ENCODE results near the gene RBM4B.
"Not testable (repeated sequence)": the region's sequence is repeated elsewhere in the genome, so short reads cannot be mapped to it uniquely, and the experiment has no call there.

The RBM4B gene

DNA sequence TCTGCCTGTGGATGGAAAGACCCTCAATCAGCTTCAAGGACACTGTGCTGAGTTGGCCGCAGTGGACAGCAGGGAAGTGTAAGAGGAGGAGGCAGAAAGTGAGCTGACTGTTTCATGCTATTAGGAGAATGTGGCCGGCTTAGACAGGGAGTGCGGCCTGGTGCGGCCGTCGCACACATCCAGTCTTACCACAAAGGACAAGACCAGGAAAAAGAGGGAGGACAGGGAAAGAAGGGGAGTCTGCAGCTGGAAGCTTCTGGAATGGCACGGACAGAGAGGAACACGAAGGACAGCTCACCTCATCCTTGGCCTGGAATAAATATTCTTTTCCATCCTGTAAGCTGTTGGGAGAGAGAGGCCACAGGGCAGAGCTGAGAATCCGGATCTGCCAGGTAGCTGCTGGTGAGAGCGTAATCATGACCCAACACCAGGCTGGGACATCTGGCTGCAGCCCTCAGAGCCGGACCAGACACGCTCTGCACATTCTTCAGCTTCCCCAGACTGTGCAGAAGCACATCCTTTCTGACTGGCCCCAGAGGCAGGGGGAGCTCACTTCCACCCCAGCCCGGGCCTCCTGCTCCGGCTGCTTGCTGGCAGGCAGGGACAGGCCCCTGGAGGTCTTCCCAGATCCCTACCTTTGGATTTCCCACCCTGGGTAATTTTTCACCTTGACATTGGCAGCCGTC lies 8.6 kb upstream of the RBM4B start:
- no peak for DNase-seq

DNA sequence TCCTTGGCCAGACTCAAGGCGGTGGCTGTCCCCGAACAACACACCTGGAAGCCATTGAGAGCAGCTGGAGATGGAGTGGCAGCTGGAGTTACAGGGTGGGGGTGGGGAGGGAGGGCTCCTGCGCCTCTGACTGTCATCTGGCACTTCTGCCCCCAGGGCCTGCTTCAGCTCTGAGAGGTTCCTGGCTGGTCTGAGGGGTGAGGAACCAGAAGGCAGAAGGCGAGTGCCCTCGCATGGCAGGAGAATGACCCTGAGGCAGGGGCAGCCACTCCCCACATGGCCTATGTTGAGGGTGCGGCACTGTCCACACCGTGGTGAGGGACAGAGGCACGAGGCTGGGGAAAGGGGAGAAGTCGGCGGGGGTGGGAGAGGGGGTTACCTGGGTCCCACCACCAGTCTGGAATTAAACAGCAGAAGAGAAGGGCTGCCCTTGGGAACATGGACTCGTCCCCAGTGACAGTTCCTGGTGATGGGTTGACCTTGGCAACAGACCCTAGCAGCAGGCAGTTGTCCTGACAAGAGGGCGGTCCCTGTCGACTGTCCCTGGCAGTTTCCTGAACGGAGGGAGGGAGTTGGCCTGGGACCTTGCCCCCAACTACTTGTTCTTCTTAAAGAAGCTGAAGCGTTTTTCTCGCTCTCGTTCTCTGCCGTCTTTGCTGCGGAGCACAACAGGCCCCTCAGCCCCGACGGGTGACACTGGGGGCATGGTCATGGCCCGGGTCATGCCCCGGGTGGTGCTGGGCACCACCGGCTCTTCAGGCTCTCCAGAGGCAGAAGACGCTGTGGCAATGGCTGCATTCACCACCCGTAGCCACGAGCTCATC lies 7.8 kb upstream of the RBM4B start:
- no peak for DNase-seq

DNA sequence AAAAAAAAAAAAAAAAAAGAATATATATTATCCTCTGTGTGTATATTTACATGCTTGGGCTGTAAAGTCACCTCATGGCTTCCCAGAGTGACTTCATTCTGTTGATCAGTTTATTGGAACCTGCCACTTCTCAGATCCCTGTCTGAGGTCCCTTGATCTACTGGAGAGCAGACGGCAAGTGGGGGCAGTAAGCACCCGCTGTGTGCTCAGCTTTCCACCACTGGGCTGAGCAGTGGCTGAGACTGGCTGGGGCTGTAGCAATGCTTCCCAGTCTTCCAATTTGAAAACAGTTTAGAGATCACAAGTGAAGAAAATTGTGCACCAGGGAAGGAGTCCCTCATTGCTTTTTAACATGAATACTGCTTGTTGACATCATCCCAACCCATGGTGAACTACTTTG lies 6.9 kb upstream of the RBM4B start:
- no peak for DNase-seq

DNA sequence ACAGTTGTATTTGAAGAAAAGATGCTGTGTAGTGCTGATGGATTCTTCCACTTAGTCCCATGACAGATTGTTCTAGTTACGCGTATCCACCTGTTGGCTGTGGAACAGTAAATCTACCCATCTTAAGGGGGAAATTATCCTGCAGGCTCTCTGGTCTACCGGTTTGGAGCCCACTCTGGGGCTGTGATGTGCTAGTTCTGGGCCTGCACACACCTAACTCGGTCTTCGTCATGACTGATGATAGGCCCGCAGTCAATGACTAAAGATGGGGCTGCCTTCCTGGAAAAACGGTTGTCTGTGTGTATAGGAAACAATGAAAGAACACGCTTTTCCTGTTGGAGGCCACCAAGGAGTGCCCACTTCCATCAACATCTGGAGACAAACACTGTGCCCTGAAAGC lies 6.2 kb upstream of the RBM4B start:
- no peak for DNase-seq

DNA sequence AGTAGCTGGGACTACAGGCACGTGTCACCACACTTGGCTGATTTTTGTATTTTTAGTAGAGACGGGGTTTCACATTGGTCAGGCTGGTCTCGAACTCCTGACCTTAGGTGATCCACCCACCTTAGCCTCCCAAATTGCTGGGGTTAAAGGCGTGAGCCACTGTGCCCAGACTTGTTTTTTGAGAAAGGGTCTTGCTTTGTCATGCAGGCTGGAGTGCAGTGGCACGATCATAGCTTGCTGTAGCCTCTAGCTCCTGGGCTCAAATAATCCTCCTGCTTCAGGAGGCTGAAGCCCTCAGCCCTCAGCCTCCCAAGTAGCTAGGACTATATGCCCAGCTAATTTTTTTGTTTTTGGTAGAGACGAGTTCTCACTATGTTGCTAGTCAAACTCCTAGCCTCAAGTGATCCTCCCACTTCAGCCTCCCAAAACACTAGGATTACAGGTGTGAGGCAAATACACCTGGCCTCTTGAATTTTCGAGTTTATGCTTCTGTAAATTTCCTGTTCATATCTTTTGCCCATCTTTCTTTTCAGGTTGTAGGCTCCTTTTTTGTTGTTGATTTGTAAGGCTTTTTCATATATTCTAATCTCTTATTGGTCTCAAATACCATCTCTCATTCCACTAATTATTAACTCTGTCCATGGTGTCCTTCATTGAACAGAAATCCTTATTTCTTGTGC lies 3.4 kb upstream of the RBM4B start:
- no peak for DNase-seq

DNA sequence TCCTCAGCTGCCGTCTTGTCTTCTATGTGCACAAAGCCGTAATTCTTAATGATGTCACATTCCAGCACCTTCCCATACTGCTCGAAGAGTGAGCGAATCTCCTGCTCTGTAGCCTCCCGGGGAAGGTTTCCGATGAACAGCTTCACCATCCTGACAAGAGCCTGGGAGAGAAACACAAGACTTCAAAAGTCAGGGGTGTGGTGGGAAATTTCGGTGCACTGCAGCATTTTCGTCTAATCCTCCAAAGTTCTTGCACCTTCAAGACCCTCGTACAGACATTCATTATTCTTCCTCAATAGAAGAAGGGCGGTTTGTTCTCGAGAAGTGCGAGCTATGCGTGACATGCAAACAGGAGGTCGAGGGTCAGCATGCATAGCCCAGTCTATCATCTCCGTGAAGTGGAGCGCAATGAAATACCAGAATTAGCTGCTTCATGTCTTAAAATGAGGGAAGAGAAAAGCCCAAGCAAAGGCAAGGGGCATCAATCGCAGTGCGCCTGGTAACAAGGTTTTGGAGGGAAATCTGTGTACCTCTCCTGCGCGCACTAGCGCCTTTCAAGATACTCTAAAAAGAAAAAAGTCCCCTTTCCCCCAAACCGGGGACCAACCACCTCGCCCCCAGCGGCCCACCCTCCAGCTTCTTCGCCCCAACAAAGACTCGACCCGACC lies 622 bp downstream of the RBM4B start:
- no peak for DNase-seq

DNA sequence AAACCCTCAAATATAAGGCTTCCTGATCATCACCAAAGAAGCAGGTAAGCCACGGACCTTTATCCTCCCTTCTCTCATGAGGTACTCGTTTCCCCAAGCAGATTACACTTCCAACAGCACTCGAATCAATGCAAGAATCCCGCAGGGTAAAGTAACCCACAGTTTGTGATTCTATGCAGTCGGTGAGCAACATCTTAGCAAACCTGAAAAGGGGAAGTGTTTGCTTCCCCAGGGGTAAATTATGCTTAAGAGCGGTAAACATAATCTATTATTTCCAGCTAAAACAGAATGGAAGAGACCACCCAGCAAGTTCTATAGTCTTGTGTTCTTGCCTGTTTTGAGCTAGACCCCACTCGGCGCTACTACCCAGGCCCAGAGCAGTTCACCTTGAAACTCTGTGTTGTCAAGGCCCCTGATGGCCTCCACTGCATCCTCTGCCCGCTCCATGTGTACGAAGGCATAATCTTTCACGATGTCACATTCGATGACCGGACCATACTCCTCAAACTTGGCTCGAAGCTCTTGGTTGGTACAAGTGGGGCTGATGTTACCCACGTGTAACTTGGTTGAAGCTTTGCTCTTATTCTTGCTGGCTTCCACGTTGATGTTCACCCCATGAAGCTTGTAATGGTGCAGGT lies 1.3 kb downstream of the RBM4B start:
- no peak for DNase-seq

DNA sequence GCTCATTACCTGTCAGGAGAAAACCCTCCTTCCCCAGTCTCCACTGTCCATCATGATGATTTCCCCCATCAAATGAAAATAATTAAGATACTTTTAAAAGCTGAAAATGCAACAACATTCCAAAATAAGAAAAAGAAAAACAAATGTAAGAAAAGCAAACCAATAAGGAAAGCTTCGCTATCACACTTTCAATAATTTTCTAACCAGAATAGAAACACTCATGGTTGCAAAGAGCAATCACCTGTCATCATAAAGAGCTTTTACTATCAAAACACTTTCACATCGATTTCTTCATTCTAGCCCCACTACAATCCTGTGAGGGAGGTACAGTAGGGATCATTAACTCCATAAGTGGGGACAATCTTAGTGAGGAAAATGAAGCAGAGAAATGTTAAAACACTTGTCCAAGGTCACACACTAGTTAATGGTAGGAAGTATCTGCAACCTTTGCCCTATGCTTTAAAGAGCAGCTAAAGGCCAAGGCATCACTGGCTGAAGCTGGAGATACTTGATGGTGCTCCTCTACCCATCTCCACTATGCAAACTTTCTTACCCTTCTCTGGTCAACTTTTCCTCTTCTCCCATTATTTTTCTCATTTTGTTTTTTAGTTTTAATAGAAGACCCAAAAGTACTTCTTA lies 2.6 kb downstream of the RBM4B start:
- no peak for DNase-seq

DNA sequence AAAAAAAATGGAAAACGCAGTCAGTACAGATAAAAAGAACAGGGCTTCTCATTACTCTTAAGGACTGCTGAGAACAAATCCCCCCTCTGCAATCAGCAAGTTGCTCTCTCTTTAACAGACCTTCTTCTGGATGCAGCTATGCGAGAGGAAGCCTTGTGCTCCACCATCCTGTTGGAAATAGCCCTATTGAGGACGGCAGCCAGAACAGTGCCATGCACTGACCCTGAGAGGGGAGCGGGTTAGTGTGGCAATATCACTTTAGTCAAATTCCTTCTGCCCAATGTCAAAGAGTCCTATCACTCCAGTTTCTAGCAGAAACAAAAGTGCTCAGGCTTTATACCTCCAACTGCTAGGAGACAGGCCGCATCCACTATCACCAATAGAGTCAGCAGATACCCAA lies 6.9 kb downstream of the RBM4B start:
- DNase-seq, result no peak

DNA sequence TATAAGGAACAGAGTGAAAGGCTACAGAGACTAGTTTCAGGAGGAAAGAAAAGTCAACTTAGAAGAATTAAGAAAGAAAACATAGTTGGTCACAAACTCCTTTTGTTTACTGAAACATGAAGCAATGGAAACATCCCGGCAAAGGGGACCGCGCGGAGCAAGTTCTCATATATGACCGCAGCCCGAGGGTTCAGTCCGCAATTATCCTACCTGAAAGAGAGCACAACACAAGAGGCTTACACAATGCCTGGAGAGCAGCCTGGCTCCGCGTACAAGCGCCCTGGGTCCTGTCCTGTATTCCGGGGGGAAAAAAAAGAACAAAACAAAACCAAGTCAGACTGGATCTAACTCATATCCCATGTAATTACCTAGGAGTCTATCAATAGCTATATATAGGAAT lies 12.3 kb downstream of the RBM4B start:
- DNase-seq, result no peak

DNA sequence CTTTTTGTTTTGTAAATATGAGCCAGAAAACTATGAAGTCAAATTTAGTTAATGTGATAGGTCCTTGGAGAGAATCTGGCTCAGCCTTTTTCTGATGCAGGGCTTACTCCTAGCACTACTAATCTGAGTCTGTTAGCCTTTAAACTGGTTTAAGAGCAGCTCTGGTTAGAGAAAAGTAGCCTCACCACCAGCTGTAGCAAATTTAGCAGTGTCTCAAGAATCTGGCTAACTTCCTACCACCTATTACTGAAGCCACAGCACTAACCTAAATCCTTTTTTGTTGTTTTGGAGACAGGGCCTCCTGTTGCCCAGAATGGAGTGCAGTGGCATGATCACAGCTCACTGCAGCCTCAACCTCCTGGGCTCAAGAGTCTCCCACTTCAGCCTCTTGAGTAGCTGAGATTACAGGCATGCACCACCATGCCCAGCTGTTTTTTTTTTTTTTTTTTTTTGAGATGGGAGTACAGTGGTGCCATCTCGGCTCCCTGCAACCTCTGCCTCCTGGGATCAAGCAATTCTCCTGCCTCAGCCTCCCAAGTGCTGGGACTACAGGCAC lies 13.9 kb downstream of the RBM4B start:
- DNase-seq, result no peak

DNA sequence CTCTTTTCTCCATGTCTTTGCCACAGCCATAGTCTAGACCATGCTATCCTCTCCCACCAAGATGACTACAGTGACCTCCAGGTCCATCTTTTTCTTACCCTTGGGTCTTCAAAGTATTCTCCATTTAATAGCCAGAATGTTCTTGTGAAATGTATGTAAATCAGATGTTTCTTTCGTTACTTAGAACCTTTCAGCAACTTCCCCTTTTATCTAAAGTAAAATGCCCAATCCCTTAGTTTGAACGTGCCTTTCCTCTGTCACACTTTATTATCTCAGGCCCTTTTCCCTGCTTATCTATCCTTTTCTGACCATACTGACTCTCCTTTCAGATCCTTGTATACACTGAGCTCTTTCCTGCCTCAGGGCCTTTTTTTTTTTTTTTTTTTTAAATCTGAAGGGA lies 17.9 kb downstream of the RBM4B start:
- no peak for DNase-seq

DNA sequence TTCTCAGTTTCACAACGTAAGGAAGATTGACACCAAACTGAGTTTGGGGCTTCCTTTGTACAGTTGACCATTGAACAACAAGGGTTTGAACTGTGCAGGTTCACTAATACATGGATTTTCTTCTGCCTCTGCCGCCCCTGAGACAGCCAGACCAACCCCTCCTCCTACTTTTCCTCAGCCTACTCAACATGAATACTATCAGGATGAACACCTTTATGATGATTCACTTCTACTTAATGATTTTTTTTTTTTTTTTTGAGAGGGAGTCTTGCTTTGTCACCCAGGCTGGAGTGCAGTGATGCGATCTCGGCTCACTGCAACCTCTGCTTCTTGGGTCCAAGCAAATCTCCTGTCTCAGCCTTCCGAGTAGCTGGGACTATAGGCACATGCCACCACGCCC lies 24.6 kb downstream of the RBM4B start:
- no peak for DNase-seq

DNA sequence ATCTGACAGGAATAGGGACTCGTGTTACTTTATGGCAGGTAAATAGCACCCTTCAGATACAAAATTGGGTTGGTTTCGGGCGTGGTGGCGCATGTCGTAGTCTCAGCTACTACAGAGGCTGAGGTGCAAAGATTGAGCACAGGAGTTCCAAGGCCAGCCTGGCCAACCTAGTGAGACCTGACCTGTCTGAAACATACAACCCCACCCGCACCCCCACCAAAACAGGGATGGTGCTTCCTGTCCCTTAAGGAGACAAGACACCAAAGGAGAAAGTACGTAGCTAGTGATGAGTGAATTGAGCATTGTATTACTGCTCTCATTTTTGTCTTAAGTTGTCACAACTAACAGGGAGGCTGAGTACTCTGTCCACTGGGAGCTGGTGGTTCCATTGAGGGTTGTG lies 25.0 kb downstream of the RBM4B start:
- DNase-seq, result no peak

DNA sequence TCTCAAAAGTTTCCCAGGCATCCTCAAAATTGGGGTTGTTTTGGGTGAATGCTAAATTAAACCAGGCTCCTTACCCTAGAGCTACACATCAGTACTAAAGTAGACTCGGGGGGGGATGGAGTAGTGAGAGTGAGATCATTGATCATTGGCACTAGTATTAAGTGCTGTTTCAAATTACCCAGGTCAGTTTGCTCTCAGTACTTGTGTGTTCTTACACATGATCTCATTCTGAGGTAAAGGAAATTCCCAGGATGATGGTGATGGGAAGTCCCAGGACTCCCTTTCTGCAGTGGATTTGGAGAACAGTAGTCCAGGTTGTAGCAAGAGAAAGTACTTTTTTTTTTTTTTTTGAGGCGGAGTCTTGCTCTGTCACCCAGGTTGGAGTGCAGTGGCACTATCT lies 26.7 kb downstream of the RBM4B start:
- DNase-seq, result no peak

DNA sequence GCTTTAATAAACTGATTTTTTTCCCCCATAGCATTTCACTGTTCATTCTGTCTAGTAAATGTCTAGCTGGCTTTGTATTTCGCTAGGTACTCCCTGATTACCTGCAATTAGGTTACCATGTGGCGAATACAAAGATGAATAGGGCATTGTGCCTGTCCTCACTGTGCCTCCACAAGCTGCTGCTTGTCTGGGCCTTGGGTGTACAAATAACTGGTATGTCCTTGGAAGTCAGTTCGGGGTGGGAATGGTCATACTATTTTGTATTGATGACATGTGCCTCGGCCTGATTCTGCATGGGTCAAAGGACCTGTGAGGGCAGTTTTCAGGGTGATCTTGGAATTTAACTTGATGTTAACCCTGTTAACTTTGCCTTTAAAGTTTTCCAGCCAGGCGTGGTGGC lies 27.8 kb downstream of the RBM4B start:
- DNase-seq, result no peak

DNA sequence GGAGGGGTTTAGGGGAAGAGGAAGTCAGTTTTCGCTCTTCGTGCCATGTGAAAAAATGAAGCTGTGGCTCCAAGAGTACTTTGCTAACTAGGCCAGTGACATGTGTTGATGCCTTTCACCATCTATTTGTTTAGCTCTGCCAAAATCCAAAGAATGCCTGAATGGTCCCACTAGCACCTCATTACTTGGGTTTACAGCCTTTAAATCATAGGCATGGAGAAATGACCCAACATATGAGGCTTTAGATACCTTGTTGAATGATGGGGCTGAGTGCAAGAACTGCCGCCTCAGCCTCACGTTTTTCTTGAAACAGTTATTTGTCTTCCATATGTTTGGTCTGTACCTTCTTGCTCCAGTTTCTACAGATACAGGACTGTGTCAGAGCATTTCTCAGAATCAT lies 30.9 kb downstream of the RBM4B start:
- no peak for DNase-seq

DNA sequence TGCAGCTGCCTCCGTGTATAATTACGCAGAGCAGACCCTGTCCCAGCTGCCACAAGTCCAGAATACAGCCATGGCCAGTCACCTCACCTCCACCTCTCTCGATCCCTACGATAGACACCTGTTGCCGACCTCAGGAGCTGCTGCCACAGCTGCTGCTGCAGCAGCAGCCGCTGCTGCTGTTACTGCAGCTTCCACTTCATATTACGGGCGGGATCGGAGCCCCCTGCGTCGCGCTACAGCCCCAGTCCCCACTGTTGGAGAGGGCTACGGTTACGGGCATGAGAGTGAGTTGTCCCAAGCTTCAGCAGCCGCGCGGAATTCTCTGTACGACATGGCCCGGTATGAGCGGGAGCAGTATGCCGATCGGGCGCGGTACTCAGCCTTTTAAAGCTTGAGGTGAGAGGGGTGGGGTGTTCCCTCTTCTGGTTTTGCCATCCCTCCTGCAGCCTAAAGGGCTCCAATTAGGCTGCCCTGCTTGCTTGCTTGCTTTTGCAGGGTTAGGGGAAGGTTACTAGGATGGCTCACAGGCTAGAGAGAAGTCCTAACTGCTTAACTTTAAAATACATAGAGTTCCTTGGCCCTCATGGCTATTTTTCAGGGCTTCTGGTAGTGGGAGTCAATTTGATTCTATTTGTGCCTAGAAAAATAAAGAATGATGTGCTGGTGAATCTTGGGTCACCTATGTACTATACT lies 33.8 kb downstream of the RBM4B start:
- no peak for DNase-seq

DNA sequence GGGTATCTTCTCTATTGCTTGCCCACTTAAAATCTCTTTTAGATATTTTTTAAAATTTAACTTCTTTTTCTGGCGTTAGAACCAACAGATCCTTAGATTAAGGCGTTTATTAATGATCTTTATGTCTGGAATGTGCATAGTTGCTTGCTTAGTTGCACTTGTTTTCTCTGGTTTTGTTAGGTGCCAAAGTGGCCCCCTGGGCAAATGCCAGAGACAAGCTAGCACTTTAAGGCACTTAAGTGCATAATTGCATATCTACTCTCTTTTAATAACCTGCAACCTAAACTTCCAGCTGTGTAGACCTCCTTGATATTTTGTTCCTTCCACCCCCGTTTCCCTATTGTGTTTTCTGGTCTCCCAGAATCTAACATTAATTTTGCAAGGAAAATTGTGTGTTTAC lies 35.9 kb downstream of the RBM4B start:
- no peak for DNase-seq

DNA sequence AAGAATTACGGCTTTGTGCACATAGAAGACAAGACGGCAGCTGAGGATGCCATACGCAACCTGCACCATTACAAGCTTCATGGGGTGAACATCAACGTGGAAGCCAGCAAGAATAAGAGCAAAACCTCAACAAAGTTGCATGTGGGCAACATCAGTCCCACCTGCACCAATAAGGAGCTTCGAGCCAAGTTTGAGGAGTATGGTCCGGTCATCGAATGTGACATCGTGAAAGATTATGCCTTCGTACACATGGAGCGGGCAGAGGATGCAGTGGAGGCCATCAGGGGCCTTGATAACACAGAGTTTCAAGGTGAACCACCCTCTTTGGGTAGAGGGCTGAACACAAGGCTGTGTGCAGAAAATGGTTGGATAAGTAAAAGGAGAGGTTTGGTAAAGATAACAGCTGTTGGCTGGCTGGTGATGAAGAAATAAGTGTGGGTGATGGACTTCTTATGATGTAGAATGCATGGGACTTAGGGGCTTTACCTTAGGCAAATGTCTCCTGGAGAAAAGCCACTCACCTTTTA lies 37.8 kb downstream of the RBM4B start:
- DNase-seq, result not testable (repeated sequence)

DNA sequence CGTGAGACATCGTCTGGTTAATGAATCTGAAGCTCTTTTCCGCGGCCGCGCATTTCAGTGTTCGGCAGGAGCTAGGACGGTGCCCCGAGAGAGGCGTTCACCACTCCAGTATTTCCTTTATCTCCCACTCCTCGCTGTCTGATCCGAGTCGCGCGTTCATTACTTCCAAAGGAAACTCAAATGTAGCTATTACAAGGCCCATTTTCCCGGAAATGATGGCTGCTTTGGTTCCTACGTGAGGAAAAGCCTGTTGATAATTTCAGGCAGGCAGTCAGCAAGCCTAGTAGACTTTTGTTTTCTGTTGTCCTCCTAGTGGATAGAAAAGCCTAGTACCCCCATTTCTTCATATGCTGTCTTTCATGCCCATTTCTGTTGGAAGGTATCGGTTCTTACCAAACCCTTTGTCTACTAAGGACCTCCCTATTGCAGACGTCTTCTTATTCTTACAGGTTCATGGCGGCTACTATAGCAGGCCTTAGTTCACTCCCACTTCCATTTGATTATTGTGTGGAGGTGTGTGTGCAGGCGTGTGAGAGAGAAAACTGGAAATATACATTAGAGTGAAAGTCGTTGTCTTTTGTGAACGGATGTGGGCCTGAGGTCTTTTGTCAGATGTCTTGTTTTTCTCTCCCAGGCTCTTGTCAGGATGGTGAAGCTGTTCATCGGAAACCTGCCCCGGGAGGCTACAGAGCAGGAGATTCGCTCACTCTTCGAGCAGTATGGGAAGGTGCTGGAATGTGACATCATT lies 38.4 kb downstream of the RBM4B start:
- DNase-seq, result peak; percentile 63

All from CD4-positive, alpha-beta T cell treated with Interleukin-10 for 1 hour (primary cell).